Ectodermal cell (in vitro differentiated cells): ENCODE measurements around the gene CDH16.
A peak's percentile ranks its signal among the peaks of the same experiment; 100 is the strongest.

Experiments used
- H3K27ac ChIP-seq: 2 replicates; pipeline ENCODE4 v1.7.0; 2013; ENCODE audit warnings: mild to moderate bottlenecking, low read depth, low read length; ENCODE audit not compliant: insufficient read depth, poor library complexity, severe bottlenecking
- H3K27me3 ChIP-seq: 2 replicates; pipeline ENCODE4 v1.7.0; 2013; ENCODE audit warnings: mild to moderate bottlenecking, low read length; ENCODE audit not compliant: insufficient read depth, control insufficient read depth, poor library complexity, severe bottlenecking
- H3K36me3 ChIP-seq: one replicate; pipeline ENCODE4 v1.7.0; 2013; ENCODE audit warnings: low read length; ENCODE audit not compliant: control insufficient read depth, insufficient read depth
- H3K4me1 ChIP-seq: one replicate; pipeline ENCODE4 v1.7.0; 2013; ENCODE audit warnings: low read length; ENCODE audit not compliant: control insufficient read depth, insufficient read depth
- H3K4me3 ChIP-seq: 2 replicates; pipeline ENCODE4 v1.7.0; 2013; ENCODE audit warnings: low read depth, low read length, control low read depth; ENCODE audit not compliant: insufficient read depth
- H3K9me3 ChIP-seq: 2 replicates; pipeline ENCODE4 v1.7.0; 2013; ENCODE audit warnings: mild to moderate bottlenecking, low read length, moderate library complexity; ENCODE audit not compliant: control insufficient read depth
- WGBS, 2 experiments: methylation state at CpG; one replicate each; pipeline ENCODE4 v1.1.7; 2013; ENCODE audit warnings: missing lambda C conversion rate in 2 of 2; 5-methylcytosine and 5-hydroxymethylcytosine counted together

CDH16 gene

GRCh38 chr16:66930189-66930588 lies 11.5 kb upstream of the CDH16 start:
- H3K4me1 ChIP-seq: peaks cover 21% of the 10 kb centered on the region
- H3K27ac ChIP-seq: no peak overlapping the region
- 93 to 94% methylated on average over 4 of the region's 4 CpGs for WGBS, 2 experiments
- H3K4me3 ChIP-seq: no peak overlapping the region
- peaks cover 23% of the 10 kb centered on the region for H3K27me3 ChIP-seq
- H3K9me3 ChIP-seq: no peaks in the 10 kb centered on the region
- no peaks in the 10 kb centered on the region for H3K36me3 ChIP-seq

- H3K4me3 ChIP-seq: no peak overlapping the region
- H3K9me3 ChIP-seq: no peaks in the 10 kb centered on the region
- H3K36me3 ChIP-seq: no peaks in the 10 kb centered on the region
- H3K27ac ChIP-seq: no peak overlapping the region
- WGBS, 2 experiments: 84% methylated on average over 10 of the region's 10 CpGs
- peaks cover 21% of the 10 kb centered on the region for H3K4me1 ChIP-seq
- H3K27me3 ChIP-seq: peaks cover 37% of the 10 kb centered on the region
Observed at GRCh38 chr16:66928702-66929388, 10.2 kb upstream of the CDH16 start.

DNA sequence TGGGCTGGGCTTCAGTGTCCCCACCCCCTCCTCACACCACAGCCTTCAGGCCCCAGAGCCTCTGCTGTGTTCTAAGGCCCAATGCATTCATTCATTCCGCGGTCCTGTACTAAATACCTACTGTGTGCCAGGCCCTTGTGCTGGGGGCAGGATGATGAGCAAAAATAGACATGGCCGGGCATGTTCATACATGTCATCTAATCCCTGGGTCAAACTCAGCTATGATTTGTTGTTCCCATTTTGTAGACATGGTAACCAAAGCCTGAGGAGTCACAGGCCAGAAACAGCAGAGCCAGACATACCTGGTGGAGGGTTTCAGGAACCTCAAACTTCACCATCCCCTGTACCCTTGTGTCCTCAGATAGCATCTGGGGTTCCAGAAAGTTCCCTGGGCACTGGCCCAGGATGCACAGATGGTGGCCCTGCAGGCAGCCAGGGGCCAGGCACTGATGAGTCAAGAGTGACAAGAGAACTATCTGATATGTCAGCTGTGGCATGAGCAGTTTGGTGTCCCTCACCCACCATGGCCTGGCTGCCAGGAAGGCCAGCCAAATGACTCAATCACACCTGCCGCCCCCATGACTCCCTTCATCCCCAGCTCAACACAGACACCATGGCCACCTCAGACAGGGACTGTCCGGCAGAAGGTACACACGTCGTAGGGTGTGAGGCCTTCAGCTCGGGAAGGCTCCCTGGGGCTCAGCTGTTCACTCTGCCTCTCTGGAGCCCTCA lies 9.4 kb upstream of the CDH16 start:
- Histone ChIP-seq H3K4me1 (peaks cover 15% of the 10 kb centered on the region), H3K27ac (no peak overlapping the region), H3K4me3 (no peak overlapping the region), H3K9me3 (no peaks in the 10 kb centered on the region), H3K27me3 (peaks cover 44% of the 10 kb centered on the region), H3K36me3 (no peaks in the 10 kb centered on the region)
- 96% methylated on average over 8 of the region's 8 CpGs for WGBS, 2 experiments

- H3K4me1 ChIP-seq: peaks cover 14% of the 10 kb centered on the region
- H3K27ac ChIP-seq: no peak overlapping the region
- peaks cover 45% of the 10 kb centered on the region for H3K27me3 ChIP-seq
- no peaks in the 10 kb centered on the region for H3K36me3 ChIP-seq
- WGBS, 2 experiments: 73 to 80% methylated on average over 3 of the region's 3 CpGs
- H3K9me3 ChIP-seq: no peaks in the 10 kb centered on the region
- H3K4me3 ChIP-seq: no peak overlapping the region
Observed at GRCh38 chr16:66926961-66927436, 8.3 kb upstream of the CDH16 start.

- H3K4me1 ChIP-seq: peaks cover 14% of the 10 kb centered on the region
- WGBS, 2 experiments: 74 to 83% methylated on average over 5 of the region's 5 CpGs
- no peak overlapping the region for H3K27ac ChIP-seq
- no peak overlapping the region for H3K4me3 ChIP-seq
- H3K9me3 ChIP-seq: no peaks in the 10 kb centered on the region
- H3K36me3 ChIP-seq: no peaks in the 10 kb centered on the region
- peaks cover 49% of the 10 kb centered on the region for H3K27me3 ChIP-seq
Observed at GRCh38 chr16:66926171-66926947, 7.7 kb upstream of the CDH16 start.

DNA sequence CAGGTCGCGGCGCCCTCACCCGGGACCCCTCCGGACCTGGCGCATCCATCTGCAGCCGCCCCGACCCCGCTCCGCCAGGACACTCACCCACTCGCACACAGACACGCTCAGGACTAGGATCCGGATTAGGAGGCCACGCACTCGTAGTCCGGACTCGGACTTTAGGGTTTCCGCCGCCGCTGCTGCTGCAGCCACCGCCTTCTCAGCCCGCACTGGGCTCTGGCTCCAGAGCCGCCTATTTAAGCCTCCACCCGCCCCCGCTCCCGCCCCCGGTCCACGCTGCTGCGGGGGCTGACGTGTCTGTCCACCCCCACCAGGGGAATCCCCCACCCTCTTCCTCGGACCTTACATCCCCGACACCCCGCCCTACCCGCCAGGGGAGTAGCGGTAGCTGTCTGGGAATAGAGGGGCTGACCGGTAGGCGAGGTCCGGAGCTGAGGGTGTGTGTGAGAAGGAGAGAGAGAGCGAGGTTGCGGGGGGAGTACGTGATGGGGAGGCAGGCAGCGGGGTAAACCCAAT lies 6.7 kb upstream of the CDH16 start, which contains the start of gene RRAD:
Gene RRAD (minus strand): TSS at position 214 of the 519 bp plus-strand sequence. CDS start 356 bp downstream, outside the sequence.
- peaks cover 49% of the 10 kb centered on the region for H3K27me3 ChIP-seq
- no peaks in the 10 kb centered on the region for H3K9me3 ChIP-seq
- 6 to 7% methylated on average over 35 to 42 of the region's 42 CpGs for WGBS, 2 experiments
- H3K4me3 ChIP-seq: peak within 1 kb of the TSS; percentile 23
- H3K27ac ChIP-seq: no peak within 1 kb of the TSS
- no peaks in the 10 kb centered on the region for H3K36me3 ChIP-seq
- H3K4me1 ChIP-seq: peaks cover 14% of the 10 kb centered on the region

- H3K4me1 ChIP-seq: peaks cover 14% of the 10 kb centered on the region
- no peaks in the 10 kb centered on the region for H3K9me3 ChIP-seq
- no peak overlapping the region for H3K27ac ChIP-seq
- WGBS, 2 experiments: 7 to 8% methylated on average over 71 of the region's 72 CpGs
- H3K27me3 ChIP-seq: peaks cover 49% of the 10 kb centered on the region
- H3K36me3 ChIP-seq: no peaks in the 10 kb centered on the region
- peak overlapping the region; percentile 23 for H3K4me3 ChIP-seq
Observed at GRCh38 chr16:66924527-66925321, 6.0 kb upstream of the CDH16 start.

DNA sequence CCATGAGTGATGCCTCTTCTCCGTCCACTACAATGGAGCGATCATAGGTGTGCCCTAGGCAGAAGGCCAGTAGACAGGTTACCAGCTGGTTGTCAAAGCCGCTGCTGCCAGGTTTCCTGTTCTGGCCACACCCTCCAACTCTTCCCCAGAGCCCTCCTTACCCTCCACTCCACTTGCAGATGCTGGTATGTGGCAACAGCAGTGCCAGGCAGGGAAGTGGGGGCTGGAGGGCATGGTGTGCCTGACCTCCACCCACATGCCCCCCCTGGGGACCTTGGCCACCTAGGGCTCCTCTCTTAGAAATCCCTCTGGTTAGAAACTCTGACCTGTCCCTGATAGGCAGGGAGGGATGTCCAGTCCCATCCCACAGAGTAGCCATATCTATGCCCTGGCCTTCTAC lies 5.2 kb upstream of the CDH16 start:
- no peaks in the 10 kb centered on the region for H3K9me3 ChIP-seq
- no peak overlapping the region for H3K27ac ChIP-seq
- no peaks in the 10 kb centered on the region for H3K36me3 ChIP-seq
- H3K27me3 ChIP-seq: peaks cover 49% of the 10 kb centered on the region
- peaks cover 14% of the 10 kb centered on the region for H3K4me1 ChIP-seq
- no peak overlapping the region for H3K4me3 ChIP-seq
- WGBS, 2 experiments: 88 to 93% methylated on average over 3 of the region's 3 CpGs

- Histone ChIP-seq H3K27me3 (peaks cover 49% of the 10 kb centered on the region), H3K36me3 (no peaks in the 10 kb centered on the region), H3K4me3 (no peak overlapping the region), H3K27ac (no peak overlapping the region), H3K9me3 (no peaks in the 10 kb centered on the region), H3K4me1 (peaks cover 14% of the 10 kb centered on the region)
- WGBS, 2 experiments: 89 to 92% methylated on average over 18 of the region's 18 CpGs
Observed at GRCh38 chr16:66923247-66923731, 4.6 kb upstream of the CDH16 start.
